HG03457 (cell line): ENCODE measurements around the gene DTL.

Source experiments
- ATAC-seq: cut with Tn5 transposase; IDR thresholded peaks from one replicate; pipeline ENCODE4 v1.9.1; 2021; ENCODE audit warnings: moderate number of reproducible peaks; ENCODE audit not compliant: unreplicated experiment

DTL gene

GRCh38 chr1:212121779-212122178 lies 86.2 kb downstream of the DTL start:
- ATAC-seq, result no peak

- no peak for ATAC-seq
Measured at GRCh38 chr1:212124690-212125582, 89.4 kb downstream of the DTL start.

- no peak for ATAC-seq
Measured at GRCh38 chr1:212125654-212126053, 90.1 kb downstream of the DTL start.

- ATAC-seq, result no peak
Measured at GRCh38 chr1:212127221-212127620, 91.7 kb downstream of the DTL start.

- ATAC-seq, result no peak
Measured at GRCh38 chr1:212129781-212130180, 94.2 kb downstream of the DTL start.

GRCh38 chr1:212132025-212132424 lies 96.5 kb downstream of the DTL start:
- ATAC-seq, result no peak

- ATAC-seq, result no peak
Measured at GRCh38 chr1:212133319-212133718, 97.8 kb downstream of the DTL start.

- no peak for ATAC-seq
Measured at GRCh38 chr1:212135166-212135565, 99.6 kb downstream of the DTL start.

GRCh38 chr1:212137854-212138253 lies 102.3 kb downstream of the DTL start:
- ATAC-seq, result no peak

GRCh38 chr1:212138457-212138856 lies 102.9 kb downstream of the DTL start:
- no peak for ATAC-seq

- ATAC-seq, result no peak
Measured at GRCh38 chr1:212139526-212140135, 104.1 kb downstream of the DTL start.

GRCh38 chr1:212141404-212141803 lies 105.9 kb downstream of the DTL start:
- no peak for ATAC-seq

GRCh38 chr1:212142883-212143530 lies 107.5 kb downstream of the DTL start:
- no peak for ATAC-seq

- no peak for ATAC-seq
Measured at GRCh38 chr1:212147581-212148033, 112.1 kb downstream of the DTL start.

GRCh38 chr1:212149566-212149965 lies 114.0 kb downstream of the DTL start:
- ATAC-seq, result no peak

GRCh38 chr1:212152308-212152693 lies 116.8 kb downstream of the DTL start:
- no peak for ATAC-seq

- no peak for ATAC-seq
Measured at GRCh38 chr1:212152869-212153268, 117.3 kb downstream of the DTL start.

- ATAC-seq, result no peak
Measured at GRCh38 chr1:212153635-212154034, 118.1 kb downstream of the DTL start.
